GM19452 (cell line): ENCODE results near the gene LPGAT1.

Source experiments
- ATAC-seq: cut with Tn5 transposase; IDR thresholded peaks from one replicate; pipeline ENCODE4 v1.9.1; 2021; ENCODE audit not compliant: unreplicated experiment

LPGAT1 gene

GRCh38 chr1:211775170-211775569, 55.4 kb downstream of the LPGAT1 start:
- no peak for ATAC-seq

- no peak for ATAC-seq
These were observed 65.9 kb downstream of the LPGAT1 start for GRCh38 chr1:211764701-211765100.

GRCh38 chr1:211762206-211762605, 68.4 kb downstream of the LPGAT1 start:
- ATAC-seq = no peak

- no peak for ATAC-seq
These were observed 69.2 kb downstream of the LPGAT1 start for GRCh38 chr1:211761400-211761799.

GRCh38 chr1:211756471-211757020, 74.0 kb downstream of the LPGAT1 start:
- ATAC-seq = no peak

- ATAC-seq = no peak
These were observed 76.8 kb downstream of the LPGAT1 start for GRCh38 chr1:211753649-211754251.

- no peak for ATAC-seq
These were observed 77.5 kb downstream of the LPGAT1 start for GRCh38 chr1:211752951-211753486.

GRCh38 chr1:211752317-211752716, 78.2 kb downstream of the LPGAT1 start:
- ATAC-seq = no peak

GRCh38 chr1:211751438-211751837, 79.1 kb downstream of the LPGAT1 start:
- no peak for ATAC-seq

- ATAC-seq = no peak
These were observed 80.0 kb downstream of the LPGAT1 start for GRCh38 chr1:211750599-211750998.

GRCh38 chr1:211749251-211749650, 81.3 kb downstream of the LPGAT1 start:
- ATAC-seq = no peak

GRCh38 chr1:211748810-211749209, 81.8 kb downstream of the LPGAT1 start:
- ATAC-seq = no peak

- no peak for ATAC-seq
These were observed 87.6 kb downstream of the LPGAT1 start for GRCh38 chr1:211742889-211743529.

GRCh38 chr1:211742272-211742671, 88.3 kb downstream of the LPGAT1 start:
- ATAC-seq = no peak

- no peak for ATAC-seq
These were observed 88.8 kb downstream of the LPGAT1 start for GRCh38 chr1:211741788-211742187.

- no peak for ATAC-seq
These were observed 89.4 kb downstream of the LPGAT1 start for GRCh38 chr1:211741116-211741515.

GRCh38 chr1:211739671-211740411, 90.7 kb downstream of the LPGAT1 start:
- ATAC-seq = peak; percentile 62

- peak; percentile 45 for ATAC-seq
These were observed 91.8 kb downstream of the LPGAT1 start for GRCh38 chr1:211738691-211739301.

GRCh38 chr1:211738096-211738690, 92.4 kb downstream of the LPGAT1 start:
- ATAC-seq = no peak

GRCh38 chr1:211737115-211738035, 93.2 kb downstream of the LPGAT1 start:
- no peak for ATAC-seq
